ENCODE measurements around the gene SEMA3C. TPM values are rescaled to one million over a fixed set of nuclear protein-coding genes. Genes with fewer than 3 reads are reported as not detected.

The SEMA3C gene
- total RNA-seq, 1 experiment from 2014 or later = 232 TPM

DNA sequence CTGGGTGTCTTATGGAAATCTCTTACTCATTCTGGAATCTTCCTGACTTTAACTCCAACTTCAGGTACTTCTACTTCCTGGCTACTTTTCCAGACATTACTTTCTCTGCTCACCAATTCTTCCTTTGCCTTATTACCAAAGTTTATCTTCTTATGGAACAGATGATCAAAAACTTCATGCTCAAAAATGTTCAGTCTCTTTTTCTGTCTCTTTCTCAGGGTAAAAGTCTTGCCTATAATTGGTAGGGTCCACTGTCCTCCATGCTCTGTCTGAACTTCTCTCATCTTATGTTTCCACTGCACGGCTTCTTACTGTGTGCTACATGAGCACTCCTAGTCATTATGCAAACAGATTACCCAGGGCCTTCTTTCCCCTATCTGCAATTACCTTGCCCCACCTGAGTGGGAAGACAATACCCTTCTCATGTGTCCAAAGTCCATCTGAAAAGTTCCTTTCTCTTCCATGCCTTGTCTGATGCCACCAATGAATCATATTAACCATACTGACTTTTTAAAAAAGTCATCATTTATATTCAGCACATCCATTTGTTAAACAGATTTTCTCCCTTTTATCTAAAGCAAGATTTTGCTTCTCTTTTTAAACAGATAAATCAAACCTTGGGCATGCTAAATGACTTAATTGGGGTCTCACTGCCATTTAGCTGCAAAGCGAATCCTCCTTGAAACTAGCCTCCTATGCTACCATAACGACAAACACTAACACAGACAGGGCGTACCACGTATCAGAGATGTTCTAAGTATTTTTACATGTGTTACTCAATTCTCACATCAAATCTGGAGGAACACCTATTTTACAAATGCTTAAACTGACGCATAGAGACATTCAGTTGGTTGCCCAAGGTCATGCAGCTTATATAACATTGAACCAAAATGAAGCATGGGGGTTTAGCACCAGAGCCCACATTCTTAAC, 48.8 kb downstream of the SEMA3C start:
- DNase-seq (ENCODE audit: low read depth, low spot score) (no peak), ATAC-seq (peak; percentile 77)
- ChIA-PET POLR2A (no interaction called here), CTCF (interaction anchor here (0.5 kb wide), 1 partner anchor 35 kb away, joined by 3 read pairs; no protein-coding TSS in a partner anchor)
- BruUV-seq (replicated peaks) = no TSS peak
- H3K36me3 ChIP-seq (ENCODE audit: control insufficient read depth, insufficient read depth, low read length) = no peaks in the 10 kb centered on the region
- in situ Hi-C loops (cut with HindIII; ENCODE audit: low pct_unique_long_range_greater_than_20kb, low sequenced_read_pairs) = no loop called here
- intact Hi-C loops (cut with micrococcal nuclease; ENCODE audit: unreplicated experiment) = no loop called here
- H3K27me3 ChIP-seq (ENCODE audit: control insufficient read depth, insufficient read depth, low read length) = no peaks in the 10 kb centered on the region
- TF ChIP-seq REST (IDR thresholded peaks at IDR 0.05; ENCODE audit: insufficient read depth in 1 of 2, low read depth in 2 of 2, low read length in 1 of 2) (no peak), SIN3A (IDR thresholded peaks at IDR 0.05; ENCODE audit: borderline replicate concordance, insufficient read depth, low read depth, low read length) (no peak), TCF7L2 (IDR thresholded peaks at IDR 0.05; ENCODE audit: low read depth, low read length) (no peak), POLR2AphosphoS5 (IDR thresholded peaks at IDR 0.05; ENCODE audit: low read depth, low read length) (no peak)
- TF ChIP-seq, protein P1, sequence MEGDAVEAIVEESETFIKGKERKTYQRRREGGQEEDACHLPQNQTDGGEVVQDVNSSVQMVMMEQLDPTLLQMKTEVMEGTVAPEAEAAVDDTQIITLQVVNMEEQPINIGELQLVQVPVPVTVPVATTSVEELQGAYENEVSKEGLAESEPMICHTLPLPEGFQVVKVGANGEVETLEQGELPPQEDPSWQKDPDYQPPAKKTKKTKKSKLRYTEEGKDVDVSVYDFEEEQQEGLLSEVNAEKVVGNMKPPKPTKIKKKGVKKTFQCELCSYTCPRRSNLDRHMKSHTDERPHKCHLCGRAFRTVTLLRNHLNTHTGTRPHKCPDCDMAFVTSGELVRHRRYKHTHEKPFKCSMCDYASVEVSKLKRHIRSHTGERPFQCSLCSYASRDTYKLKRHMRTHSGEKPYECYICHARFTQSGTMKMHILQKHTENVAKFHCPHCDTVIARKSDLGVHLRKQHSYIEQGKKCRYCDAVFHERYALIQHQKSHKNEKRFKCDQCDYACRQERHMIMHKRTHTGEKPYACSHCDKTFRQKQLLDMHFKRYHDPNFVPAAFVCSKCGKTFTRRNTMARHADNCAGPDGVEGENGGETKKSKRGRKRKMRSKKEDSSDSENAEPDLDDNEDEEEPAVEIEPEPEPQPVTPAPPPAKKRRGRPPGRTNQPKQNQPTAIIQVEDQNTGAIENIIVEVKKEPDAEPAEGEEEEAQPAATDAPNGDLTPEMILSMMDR (IDR thresholded peaks at IDR 0.05) = no peak
- peak overlapping the region in 1 of 2 experiments; percentile 5; a peak in 2 of 4 replicates for H3K4me3 ChIP-seq (ENCODE audit: low read depth in 2 of 2, low read length in 2 of 2)
- H3K9me3 ChIP-seq (ENCODE audit: control insufficient read depth, insufficient read depth, low read depth, low read length) = no peaks in the 10 kb centered on the region
- peaks cover 75% of the 10 kb centered on the region for H3K4me1 ChIP-seq (ENCODE audit: control insufficient read depth, insufficient read depth, low read length)
- H3K27ac ChIP-seq (ENCODE audit: low read length) = peak overlapping the region; percentile 95

DNA sequence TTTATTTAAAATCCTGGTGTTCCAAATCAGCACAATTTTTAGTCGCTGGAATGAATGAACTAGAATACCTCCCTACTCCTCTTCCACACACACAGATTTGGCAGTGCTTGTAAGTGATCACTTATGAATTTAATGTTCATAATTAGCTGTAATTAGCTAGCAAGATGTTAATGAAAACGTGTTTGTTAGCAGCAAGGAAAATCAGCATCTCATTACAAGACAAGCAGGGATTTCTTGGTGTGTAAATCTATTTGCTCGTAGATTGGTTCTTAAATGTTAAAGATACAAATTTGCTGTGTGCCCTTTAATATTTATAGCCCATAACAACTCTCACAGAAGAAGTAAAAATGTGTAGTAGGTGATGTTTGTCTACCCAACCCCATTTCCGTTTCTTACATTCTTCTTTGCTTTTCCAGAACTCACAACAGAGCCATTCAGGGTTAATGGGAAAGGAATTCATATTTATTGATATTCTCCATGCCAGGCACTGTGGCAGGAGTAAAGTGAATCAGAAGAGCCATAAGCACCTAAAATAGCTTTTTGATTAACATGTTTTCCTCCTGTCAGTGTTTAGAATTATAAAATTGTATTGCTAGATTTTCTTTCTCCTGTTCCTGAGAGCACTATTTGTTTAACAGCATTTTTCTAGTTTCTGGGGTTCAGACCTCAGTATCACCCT, 49.6 kb downstream of the SEMA3C start:
- Histone ChIP-seq H3K36me3 (ENCODE audit: control insufficient read depth, insufficient read depth, low read length) (no peaks in the 10 kb centered on the region), H3K27me3 (ENCODE audit: control insufficient read depth, insufficient read depth, low read length) (no peaks in the 10 kb centered on the region), H3K9me3 (ENCODE audit: control insufficient read depth, insufficient read depth, low read depth, low read length) (no peaks in the 10 kb centered on the region), H3K4me1 (ENCODE audit: control insufficient read depth, insufficient read depth, low read length) (peaks cover 75% of the 10 kb centered on the region), H3K4me3 (ENCODE audit: low read depth in 2 of 2, low read length in 2 of 2) (no peak overlapping the region), H3K27ac (ENCODE audit: low read length) (peak overlapping the region; percentile 95)
- CTCF ChIA-PET = no interaction called here
- ATAC-seq (peak; percentile 46), DNase-seq (ENCODE audit: low read depth, low spot score) (no peak)
- POLR2A ChIA-PET = no interaction called here
- BruUV-seq (replicated peaks) = no TSS peak
- TF ChIP-seq, protein P1 (IDR thresholded peaks at IDR 0.05) = no peak
- TF ChIP-seq TCF7L2 (IDR thresholded peaks at IDR 0.05; ENCODE audit: low read depth, low read length) (no peak), POLR2AphosphoS5 (IDR thresholded peaks at IDR 0.05; ENCODE audit: low read depth, low read length) (peak; percentile 55; the same call in 1 of the 2 replicates)
- intact Hi-C loops (cut with micrococcal nuclease; ENCODE audit: unreplicated experiment) (no loop called here), in situ Hi-C loops (cut with HindIII; ENCODE audit: low pct_unique_long_range_greater_than_20kb, low sequenced_read_pairs) (no loop called here)

Measured in Panc1 (cell line).